Suprapubic skin (tissue), 4 donors: ENCODE data around the gene PRKN.

Source experiments
- CTCF ChIP-seq, 2 donors: fragments of 200-600 bp in 1 of 2; fragments of 450-650 bp in 1 of 2; sonication (generic) in 1 of 2; IDR thresholded peaks; one replicate each; pipeline ENCODE4 v1.5.1; 2016 to 2019; ENCODE audit warnings: antibody characterized with exemption in 2 of 2, mild to moderate bottlenecking in 1 of 2, moderate library complexity in 1 of 2
- EP300 ChIP-seq: sonication (generic); formaldehyde crosslinking; IDR thresholded peaks from one replicate; pipeline ENCODE4 v1.6.1; 2017; ENCODE audit warnings: antibody characterized with exemption
- POLR2A ChIP-seq, 2 donors: fragments of 450-650 bp; IDR thresholded peaks; one replicate each; pipeline ENCODE4 v1.6.1; 2017; ENCODE audit warnings: antibody characterized with exemption in 2 of 2, mild to moderate bottlenecking in 2 of 2, moderate library complexity in 2 of 2
- POLR2AphosphoS5 ChIP-seq, 3 donors: sonication (generic); formaldehyde crosslinking; IDR thresholded peaks; one replicate each; pipeline ENCODE4 v1.6.1; 2017; ENCODE audit warnings: antibody characterized with exemption in 3 of 3

GRCh38 chr6:161961796-161962195, 765.8 kb downstream of the PRKN start:
- TF ChIP-seq CTCF (IDR thresholded peaks at IDR 0.05) (no peak), POLR2AphosphoS5 (IDR thresholded peaks at IDR 0.05) (no peak), POLR2A (IDR thresholded peaks at IDR 0.05) (no peak), EP300 (no peak)
